CD4-positive, CD25-positive, alpha-beta regulatory T cell (primary cell): ENCODE results near the gene RIPK3. TPM values are rescaled to one million over a fixed set of nuclear protein-coding genes. Genes with fewer than 3 reads are reported as not detected.
"Not testable (repeated sequence)": the region's sequence is repeated elsewhere in the genome, so short reads cannot be mapped to it uniquely, and the experiment has no call there.

ENCODE experiments used
- ATAC-seq, 2 donors: fragments of 150-1000 bp; cut with Tn5 transposase; one replicate each; pipeline ENCODE4 v1.10.0; 2021; ENCODE audit warnings: low read depth in 2 of 2, moderate number of reproducible peaks in 2 of 2, moderate library complexity in 1 of 2
- DNase-seq, 3 donors: peaks; one replicate each; pipeline versions ENCODE4 v3.0.0 to v3.0.0-alpha.2; 2012 to 2022; ENCODE audit warnings: mixed read lengths in 1 of 3
- H3K27ac ChIP-seq: one replicate; pipeline ENCODE4 v1.7.0; 2013; ENCODE audit warnings: mild to moderate bottlenecking, low read length; ENCODE audit not compliant: insufficient read depth, poor library complexity, severe bottlenecking
- H3K27me3 ChIP-seq: one replicate; pipeline ENCODE4 v1.7.0; 2013; ENCODE audit warnings: low read length; ENCODE audit not compliant: control insufficient read depth, insufficient read depth
- H3K36me3 ChIP-seq: one replicate; pipeline ENCODE4 v1.7.0; 2013; ENCODE audit warnings: mild to moderate bottlenecking, low read length, moderate library complexity; ENCODE audit not compliant: control insufficient read depth, insufficient read depth
- H3K4me1 ChIP-seq: 2 replicates; pipeline ENCODE4 v1.7.0; 2013; ENCODE audit warnings: mild to moderate bottlenecking, low read length; ENCODE audit not compliant: insufficient read depth, control insufficient read depth, poor library complexity, severe bottlenecking
- H3K4me3 ChIP-seq: one replicate; pipeline ENCODE4 v1.7.0; 2013; ENCODE audit warnings: low read depth, mild to moderate bottlenecking, low read length, moderate library complexity
- H3K9me3 ChIP-seq, 2 experiments: 1 replicate in 1 of 2; 2 replicates in 1 of 2; pipeline ENCODE4 v1.7.0; 2013; ENCODE audit warnings: low read length in 2 of 2, mild to moderate bottlenecking in 1 of 2, moderate library complexity in 1 of 2; ENCODE audit not compliant: control insufficient read depth in 2 of 2
- H3K27ac Mint-ChIP-seq, 3 donors: one replicate each; pipeline ENCODE4 v1.8.0; 2020 to 2022; ENCODE audit warnings: mild to moderate bottlenecking in 3 of 3, mixed read lengths in 3 of 3, moderate library complexity in 2 of 3
- H3K27me3 Mint-ChIP-seq: one replicate; pipeline ENCODE4 v1.8.0; 2022; ENCODE audit warnings: mild to moderate bottlenecking, mixed read lengths
- H3K36me3 Mint-ChIP-seq: one replicate; pipeline ENCODE4 v1.8.0; 2020; ENCODE audit warnings: mixed read lengths
- H3K4me1 Mint-ChIP-seq, 4 donors: one replicate each; pipeline ENCODE4 v1.8.0; 2020 to 2022; ENCODE audit warnings: mixed read lengths in 4 of 4, mild to moderate bottlenecking in 1 of 4
- H3K4me3 Mint-ChIP-seq, 4 donors: one replicate each; pipeline ENCODE4 v1.8.0; 2020 to 2022; ENCODE audit warnings: mild to moderate bottlenecking in 4 of 4, mixed read lengths in 4 of 4, moderate library complexity in 3 of 4
- H3K9me3 Mint-ChIP-seq, 7 donors: one replicate each; pipeline ENCODE4 v1.8.0; 2020 to 2022; ENCODE audit warnings: mixed read lengths in 7 of 7, mild to moderate bottlenecking in 3 of 7, moderate library complexity in 2 of 7
- polyA plus RNA-seq, 4 donors: library from polyadenylated mRNA; unstranded; fragments of 300-500 nt; fragmentation: Illumina TruSeq; gene quantifications; one replicate each; pipeline ENCODE4 v1.2.3, GENCODE V29; 2021
- total RNA-seq: library from RNA; stranded (reverse); gene quantifications from one replicate; pipeline ENCODE4 v1.2.3, GENCODE V29; 2022

RIPK3 gene
- total and polyA plus RNA-seq, 5 donors from 2014 or later = 14.9 to 41.2 (median 19.7) TPM

- H3K9me3 Mint-ChIP-seq = peaks cover 0 to 6% (median 3%) of the 10 kb centered on the region in 7 donors
- Histone ChIP-seq H3K36me3 (no peaks in the 10 kb centered on the region), H3K27me3 (peaks cover 37% of the 10 kb centered on the region), H3K4me3 (no peak overlapping the region), H3K27ac (no peak overlapping the region), H3K9me3 (no peaks in the 10 kb centered on the region), H3K4me1 (peaks cover 21% of the 10 kb centered on the region)
- no peak for ATAC-seq
- no peak overlapping the region for H3K4me3 Mint-ChIP-seq
- H3K36me3 Mint-ChIP-seq = no peaks in the 10 kb centered on the region
- H3K4me1 Mint-ChIP-seq = peaks cover 0 to 18% (median 12%) of the 10 kb centered on the region in 4 donors
- peaks cover 63% of the 10 kb centered on the region for H3K27me3 Mint-ChIP-seq
- H3K27ac Mint-ChIP-seq = no peak overlapping the region
- no peak for DNase-seq
These were observed 22.6 kb upstream of the RIPK3 start for GRCh38 chr14:24362241-24362960.

- Histone ChIP-seq H3K27me3 (peaks cover 34% of the 10 kb centered on the region), H3K4me1 (peaks cover 10% of the 10 kb centered on the region), H3K4me3 (no peak overlapping the region), H3K36me3 (no peaks in the 10 kb centered on the region), H3K9me3 (no peaks in the 10 kb centered on the region), H3K27ac (no peak overlapping the region)
- Mint-ChIP-seq H3K9me3 (peaks cover 0 to 6% (median 3%) of the 10 kb centered on the region in 7 donors), H3K36me3 (no peaks in the 10 kb centered on the region), H3K4me1 (peaks cover 0 to 10% (median 7%) of the 10 kb centered on the region in 4 donors), H3K4me3 (no peak overlapping the region), H3K27me3 (peaks cover 57% of the 10 kb centered on the region), H3K27ac (no peak overlapping the region)
- ATAC-seq (no peak), DNase-seq (no peak)
These were observed 21.5 kb upstream of the RIPK3 start for GRCh38 chr14:24361326-24361725.

- H3K4me3 ChIP-seq = no peak overlapping the region
- H3K27ac ChIP-seq = no peak overlapping the region
- H3K4me1 ChIP-seq = no peaks in the 10 kb centered on the region
- Mint-ChIP-seq H3K27me3 (peaks cover 46% of the 10 kb centered on the region), H3K9me3 (peaks cover 0 to 6% (median 3%) of the 10 kb centered on the region in 7 donors), H3K36me3 (no peaks in the 10 kb centered on the region), H3K27ac (peak overlapping the region in 1 of 3 donors; percentile 43), H3K4me1 (peaks cover 0 to under 1% (median under 1%) of the 10 kb centered on the region in 4 donors), H3K4me3 (no peak overlapping the region)
- peaks cover 30% of the 10 kb centered on the region for H3K27me3 ChIP-seq
- H3K36me3 ChIP-seq = no peaks in the 10 kb centered on the region
- ATAC-seq (no peak), DNase-seq (no peak)
- no peaks in the 10 kb centered on the region for H3K9me3 ChIP-seq
These were observed 20.5 kb upstream of the RIPK3 start for GRCh38 chr14:24360281-24360680.

- H3K27me3 Mint-ChIP-seq = peaks cover 35% of the 10 kb centered on the region
- H3K4me1 Mint-ChIP-seq = peaks cover 0 to 3% (median 0%) of the 10 kb centered on the region in 4 donors
- DNase-seq = no peak
- Histone ChIP-seq H3K27me3 (peaks cover 20% of the 10 kb centered on the region), H3K4me3 (no peak overlapping the region), H3K4me1 (no peaks in the 10 kb centered on the region), H3K36me3 (no peaks in the 10 kb centered on the region), H3K9me3 (no peaks in the 10 kb centered on the region), H3K27ac (no peak overlapping the region)
- no peaks in the 10 kb centered on the region for H3K36me3 Mint-ChIP-seq
- ATAC-seq = no peak
- no peak overlapping the region for H3K4me3 Mint-ChIP-seq
- no peak overlapping the region for H3K27ac Mint-ChIP-seq
- H3K9me3 Mint-ChIP-seq = peaks cover 0 to 6% (median 3%) of the 10 kb centered on the region in 7 donors
These were observed 16.4 kb upstream of the RIPK3 start for GRCh38 chr14:24356208-24356607.

- H3K4me3 ChIP-seq = no peak overlapping the region
- Mint-ChIP-seq H3K9me3 (peaks cover 0 to 6% (median 0%) of the 10 kb centered on the region in 7 donors), H3K27me3 (peaks cover 37% of the 10 kb centered on the region), H3K27ac (no peak overlapping the region), H3K4me3 (no peak overlapping the region), H3K4me1 (peaks cover 0 to 3% (median 0%) of the 10 kb centered on the region in 4 donors), H3K36me3 (no peaks in the 10 kb centered on the region)
- H3K9me3 ChIP-seq = no peaks in the 10 kb centered on the region
- no peaks in the 10 kb centered on the region for H3K36me3 ChIP-seq
- ATAC-seq (no peak), DNase-seq (no peak)
- no peaks in the 10 kb centered on the region for H3K4me1 ChIP-seq
- H3K27me3 ChIP-seq = peaks cover 21% of the 10 kb centered on the region
- no peak overlapping the region for H3K27ac ChIP-seq
These were observed 15.2 kb upstream of the RIPK3 start for GRCh38 chr14:24355009-24355408.

- H3K27ac ChIP-seq, H3K36me3 Mint-ChIP-seq, H3K4me3 Mint-ChIP-seq, H3K4me1 Mint-ChIP-seq, H3K36me3 ChIP-seq, H3K27ac Mint-ChIP-seq, H3K9me3 Mint-ChIP-seq, H3K9me3 ChIP-seq, H3K4me3 ChIP-seq, ATAC-seq, H3K4me1 ChIP-seq, DNase-seq: not testable (repeated sequence)
- peaks cover 22% of the 10 kb centered on the region for H3K27me3 ChIP-seq
- H3K27me3 Mint-ChIP-seq = peaks cover 39% of the 10 kb centered on the region
These were observed 14.7 kb upstream of the RIPK3 start for GRCh38 chr14:24354482-24354825.

- Mint-ChIP-seq H3K27me3 (peaks cover 39% of the 10 kb centered on the region), H3K36me3 (peaks cover 4% of the 10 kb centered on the region), H3K27ac (peak overlapping the region in 1 of 3 donors; percentile 16), H3K4me3 (no peak overlapping the region), H3K4me1 (peaks cover 0 to 3% (median 0%) of the 10 kb centered on the region in 4 donors), H3K9me3 (no peaks in the 10 kb centered on the region)
- DNase-seq (no peak), ATAC-seq (no peak)
- Histone ChIP-seq H3K4me3 (no peak overlapping the region), H3K4me1 (no peaks in the 10 kb centered on the region), H3K27me3 (peaks cover 23% of the 10 kb centered on the region), H3K36me3 (no peaks in the 10 kb centered on the region), H3K27ac (no peak overlapping the region), H3K9me3 (no peaks in the 10 kb centered on the region)
These were observed 14.0 kb upstream of the RIPK3 start for GRCh38 chr14:24353559-24354481.
